GM12801 (cell line): Measurements from ENCODE around the gene TET2.

Source experiments
- TF ChIP-seq, protein P1 (sequence below): IDR thresholded peaks from one replicate; pipeline ENCODE4 v1.5.1; 2011; ENCODE audit warnings: control low read depth; ENCODE audit not compliant: insufficient read length; ENCODE audit errors: extremely low read depth

The TET2 gene

DNA sequence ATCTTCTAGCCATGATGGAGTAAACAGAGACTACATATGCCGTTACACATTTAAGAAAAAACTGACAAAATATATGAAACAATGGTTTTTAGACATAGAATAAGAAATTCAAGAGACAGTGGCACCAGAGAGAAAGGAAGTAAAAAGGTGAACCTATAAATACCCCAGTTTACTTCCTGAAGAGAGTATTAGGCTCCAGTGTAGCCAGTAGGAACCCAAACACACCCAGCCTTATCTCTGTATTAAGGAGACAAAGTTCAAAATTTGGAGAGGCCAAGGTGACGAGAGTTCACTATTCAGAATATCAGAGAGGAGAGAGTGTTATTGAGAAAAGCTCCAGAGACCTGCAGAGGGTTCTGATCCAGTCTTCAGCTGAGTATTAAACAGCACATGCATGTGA, 119.0 kb downstream of the TET2 start:
- TF ChIP-seq, protein P1, sequence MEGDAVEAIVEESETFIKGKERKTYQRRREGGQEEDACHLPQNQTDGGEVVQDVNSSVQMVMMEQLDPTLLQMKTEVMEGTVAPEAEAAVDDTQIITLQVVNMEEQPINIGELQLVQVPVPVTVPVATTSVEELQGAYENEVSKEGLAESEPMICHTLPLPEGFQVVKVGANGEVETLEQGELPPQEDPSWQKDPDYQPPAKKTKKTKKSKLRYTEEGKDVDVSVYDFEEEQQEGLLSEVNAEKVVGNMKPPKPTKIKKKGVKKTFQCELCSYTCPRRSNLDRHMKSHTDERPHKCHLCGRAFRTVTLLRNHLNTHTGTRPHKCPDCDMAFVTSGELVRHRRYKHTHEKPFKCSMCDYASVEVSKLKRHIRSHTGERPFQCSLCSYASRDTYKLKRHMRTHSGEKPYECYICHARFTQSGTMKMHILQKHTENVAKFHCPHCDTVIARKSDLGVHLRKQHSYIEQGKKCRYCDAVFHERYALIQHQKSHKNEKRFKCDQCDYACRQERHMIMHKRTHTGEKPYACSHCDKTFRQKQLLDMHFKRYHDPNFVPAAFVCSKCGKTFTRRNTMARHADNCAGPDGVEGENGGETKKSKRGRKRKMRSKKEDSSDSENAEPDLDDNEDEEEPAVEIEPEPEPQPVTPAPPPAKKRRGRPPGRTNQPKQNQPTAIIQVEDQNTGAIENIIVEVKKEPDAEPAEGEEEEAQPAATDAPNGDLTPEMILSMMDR = no peak

DNA sequence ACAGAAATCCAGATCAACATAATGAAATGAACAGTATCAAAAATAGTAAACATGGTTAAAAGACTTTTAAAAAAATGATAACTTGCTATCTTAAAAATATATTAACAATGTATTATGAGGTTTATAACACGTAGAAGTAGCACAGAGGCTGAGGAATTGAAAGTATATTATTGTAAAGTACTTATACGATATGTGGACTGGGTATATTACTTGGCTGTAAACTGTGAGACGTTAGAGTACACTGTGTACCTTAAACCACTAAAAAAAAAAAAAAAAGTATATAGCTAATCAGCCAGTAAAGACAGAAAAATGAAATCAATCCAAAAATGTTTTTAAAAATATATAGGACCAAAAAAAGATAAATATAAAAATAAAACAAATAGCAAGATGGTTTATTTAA, 120.6 kb downstream of the TET2 start:
- TF ChIP-seq, protein P1 = no peak

DNA sequence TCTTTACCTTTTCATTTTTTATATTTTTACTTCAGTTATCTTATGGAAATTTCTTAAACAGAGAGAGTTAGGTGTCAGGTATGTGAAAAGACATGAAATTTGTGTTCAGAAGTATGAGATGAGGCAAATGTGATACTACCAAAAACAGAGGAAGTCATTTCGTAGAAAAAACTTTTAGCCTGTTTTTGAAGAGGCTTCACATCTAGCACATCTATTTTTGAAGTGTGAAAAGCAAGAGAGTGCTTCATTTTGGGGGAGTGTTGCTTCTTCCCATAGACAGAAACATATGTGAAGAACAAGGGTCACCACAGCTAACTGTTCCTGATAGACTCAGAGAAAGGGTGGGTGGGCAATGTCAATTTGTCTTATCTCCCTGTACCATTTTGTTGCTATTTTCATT, 125.3 kb downstream of the TET2 start:
- TF ChIP-seq, protein P1 = no peak

DNA sequence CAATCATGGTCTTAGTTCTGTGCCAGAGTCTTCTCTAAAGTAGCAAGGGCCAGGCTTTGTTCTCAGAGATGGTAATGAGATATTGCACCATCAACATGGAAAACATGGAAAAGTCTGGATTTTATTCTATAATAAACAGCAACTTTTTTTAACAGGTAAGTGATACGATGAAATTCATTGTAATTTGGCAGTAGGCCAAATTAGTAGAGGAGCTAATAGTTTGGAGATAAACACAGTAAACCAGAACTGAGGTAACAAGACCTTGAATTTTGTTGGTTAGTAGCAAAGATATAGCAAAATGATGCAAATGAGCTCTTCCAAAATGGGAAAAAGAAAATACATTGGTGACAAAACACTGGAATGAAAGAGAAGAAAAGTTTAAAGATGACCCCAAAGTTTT, 126.6 kb downstream of the TET2 start:
- TF ChIP-seq, protein P1 = no peak

DNA sequence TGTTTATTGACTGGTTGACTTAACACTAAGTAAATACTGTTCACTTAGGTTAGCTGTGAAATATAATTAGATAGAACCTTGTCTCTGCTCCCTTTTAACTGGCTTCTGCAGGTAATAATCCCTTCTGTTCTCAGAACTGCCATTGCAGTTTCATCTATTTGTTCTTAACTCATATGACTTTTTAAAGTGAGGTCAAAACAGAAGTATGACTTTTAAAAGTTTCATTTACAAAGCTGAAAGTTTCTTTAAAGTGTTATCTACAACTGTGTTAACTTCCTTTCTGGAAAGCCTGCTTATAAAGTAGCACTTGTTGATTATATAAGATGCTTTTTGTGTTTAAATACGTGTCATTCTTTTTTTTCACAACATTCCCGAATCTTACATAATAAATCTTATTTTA, 127.4 kb downstream of the TET2 start:
- TF ChIP-seq, protein P1 = no peak

DNA sequence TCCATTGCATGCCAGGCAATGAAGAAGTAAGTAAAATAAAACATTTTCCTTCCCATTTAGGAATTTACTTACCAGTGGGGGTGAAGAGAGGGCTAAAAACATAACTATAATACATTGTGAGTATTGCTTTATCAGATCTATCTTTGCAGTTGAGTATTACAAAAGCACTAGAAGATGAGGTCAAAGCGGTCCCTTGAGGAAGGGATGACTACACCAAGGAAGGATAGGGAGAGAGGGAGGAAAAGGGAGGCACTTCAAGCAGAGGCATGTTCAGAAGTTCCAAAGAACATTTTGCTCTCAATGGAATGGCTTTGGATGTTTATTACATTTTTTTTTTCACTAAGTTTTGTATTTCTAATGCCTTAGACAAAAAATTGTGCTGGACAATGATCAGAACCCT, 127.8 kb downstream of the TET2 start:
- TF ChIP-seq, protein P1 = no peak

DNA sequence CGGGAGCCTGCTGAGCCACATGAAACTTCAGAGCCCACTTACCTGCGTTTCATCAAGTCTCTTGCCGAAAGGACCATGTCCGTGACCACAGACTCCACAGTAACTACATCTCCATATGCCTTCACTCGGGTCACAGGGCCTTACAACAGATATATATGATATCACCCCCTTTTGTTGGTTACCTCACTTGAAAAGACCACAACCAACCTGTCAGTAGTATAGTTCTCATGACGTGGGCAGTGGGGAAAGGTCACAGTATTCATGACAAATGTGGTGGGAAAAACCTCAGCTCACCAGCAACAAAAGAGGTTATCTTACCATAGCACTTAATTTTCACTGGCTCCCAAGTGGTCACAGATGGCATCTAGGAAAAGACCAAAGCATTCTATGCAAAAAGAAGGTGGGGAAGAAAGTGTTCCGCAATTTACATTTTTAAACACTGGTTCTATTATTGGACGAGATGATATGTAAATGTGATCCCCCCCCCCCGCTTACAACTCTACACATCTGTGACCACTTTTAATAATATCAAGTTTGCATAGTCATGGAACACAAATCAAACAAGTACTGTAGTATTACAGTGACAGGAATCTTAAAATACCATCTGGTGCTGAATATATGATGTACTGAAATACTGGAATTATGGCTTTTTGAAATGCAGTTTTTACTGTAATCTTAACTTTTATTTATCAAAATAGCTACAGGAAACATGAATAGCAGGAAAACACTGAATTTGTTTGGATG, 129.9 kb downstream of the TET2 start:
- TF ChIP-seq, protein P1 = no peak

DNA sequence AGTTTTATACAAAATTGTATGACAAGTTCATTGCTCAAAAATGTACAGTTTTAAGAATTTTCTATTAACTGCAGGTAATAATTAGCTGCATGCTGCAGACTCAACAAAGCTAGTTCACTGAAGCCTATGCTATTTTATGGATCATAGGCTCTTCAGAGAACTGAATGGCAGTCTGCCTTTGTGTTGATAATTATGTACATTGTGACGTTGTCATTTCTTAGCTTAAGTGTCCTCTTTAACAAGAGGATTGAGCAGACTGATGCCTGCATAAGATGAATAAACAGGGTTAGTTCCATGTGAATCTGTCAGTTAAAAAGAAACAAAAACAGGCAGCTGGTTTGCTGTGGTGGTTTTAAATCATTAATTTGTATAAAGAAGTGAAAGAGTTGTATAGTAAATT, 131.0 kb downstream of the TET2 start:
- TF ChIP-seq, protein P1 = no peak
